ENCODE measurements around the gene NFE2.
A peak's percentile ranks its signal among the peaks of the same experiment; 100 is the strongest.

Gene NFE2

DNA sequence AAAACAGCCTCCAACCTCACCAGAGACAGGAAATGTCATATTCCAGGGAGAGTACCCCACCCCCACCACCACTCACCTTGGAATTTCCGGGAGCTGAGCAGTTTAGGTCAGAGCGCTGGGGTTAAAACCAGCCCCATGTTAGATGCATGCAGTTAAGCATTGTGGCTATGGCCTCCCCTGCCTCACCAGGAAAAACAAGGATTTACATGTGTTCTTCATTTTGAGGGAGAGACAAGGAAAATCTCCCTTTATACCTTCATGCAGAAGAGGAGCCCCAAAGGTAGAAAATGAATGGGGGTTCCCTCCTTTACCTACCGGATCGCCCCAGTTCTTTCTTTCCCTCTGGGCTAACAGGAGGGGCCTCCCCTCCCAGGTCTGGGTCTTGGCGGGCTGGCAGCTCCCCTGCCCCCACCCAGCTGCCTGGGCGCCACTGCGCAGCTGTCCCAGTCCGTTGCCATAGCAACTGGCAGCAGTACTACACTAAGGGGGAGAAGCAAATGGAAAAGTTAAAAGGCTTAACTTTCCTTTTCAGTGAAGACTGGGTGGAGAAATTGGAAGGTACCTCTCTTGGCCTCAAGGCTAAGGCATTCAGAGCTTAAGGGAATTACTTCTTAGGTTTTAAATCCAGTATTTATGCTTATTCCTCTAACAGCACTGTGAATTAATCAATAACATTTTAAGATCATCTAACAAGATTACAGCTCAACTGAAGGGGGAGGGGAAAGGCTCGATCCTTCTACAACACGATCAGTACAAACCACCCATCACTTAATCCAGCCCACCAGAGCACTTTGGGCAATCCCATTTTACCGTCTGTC is 41.4 kb downstream of the NFE2 start (continued):
- TF ChIP-seq, protein P1, sequence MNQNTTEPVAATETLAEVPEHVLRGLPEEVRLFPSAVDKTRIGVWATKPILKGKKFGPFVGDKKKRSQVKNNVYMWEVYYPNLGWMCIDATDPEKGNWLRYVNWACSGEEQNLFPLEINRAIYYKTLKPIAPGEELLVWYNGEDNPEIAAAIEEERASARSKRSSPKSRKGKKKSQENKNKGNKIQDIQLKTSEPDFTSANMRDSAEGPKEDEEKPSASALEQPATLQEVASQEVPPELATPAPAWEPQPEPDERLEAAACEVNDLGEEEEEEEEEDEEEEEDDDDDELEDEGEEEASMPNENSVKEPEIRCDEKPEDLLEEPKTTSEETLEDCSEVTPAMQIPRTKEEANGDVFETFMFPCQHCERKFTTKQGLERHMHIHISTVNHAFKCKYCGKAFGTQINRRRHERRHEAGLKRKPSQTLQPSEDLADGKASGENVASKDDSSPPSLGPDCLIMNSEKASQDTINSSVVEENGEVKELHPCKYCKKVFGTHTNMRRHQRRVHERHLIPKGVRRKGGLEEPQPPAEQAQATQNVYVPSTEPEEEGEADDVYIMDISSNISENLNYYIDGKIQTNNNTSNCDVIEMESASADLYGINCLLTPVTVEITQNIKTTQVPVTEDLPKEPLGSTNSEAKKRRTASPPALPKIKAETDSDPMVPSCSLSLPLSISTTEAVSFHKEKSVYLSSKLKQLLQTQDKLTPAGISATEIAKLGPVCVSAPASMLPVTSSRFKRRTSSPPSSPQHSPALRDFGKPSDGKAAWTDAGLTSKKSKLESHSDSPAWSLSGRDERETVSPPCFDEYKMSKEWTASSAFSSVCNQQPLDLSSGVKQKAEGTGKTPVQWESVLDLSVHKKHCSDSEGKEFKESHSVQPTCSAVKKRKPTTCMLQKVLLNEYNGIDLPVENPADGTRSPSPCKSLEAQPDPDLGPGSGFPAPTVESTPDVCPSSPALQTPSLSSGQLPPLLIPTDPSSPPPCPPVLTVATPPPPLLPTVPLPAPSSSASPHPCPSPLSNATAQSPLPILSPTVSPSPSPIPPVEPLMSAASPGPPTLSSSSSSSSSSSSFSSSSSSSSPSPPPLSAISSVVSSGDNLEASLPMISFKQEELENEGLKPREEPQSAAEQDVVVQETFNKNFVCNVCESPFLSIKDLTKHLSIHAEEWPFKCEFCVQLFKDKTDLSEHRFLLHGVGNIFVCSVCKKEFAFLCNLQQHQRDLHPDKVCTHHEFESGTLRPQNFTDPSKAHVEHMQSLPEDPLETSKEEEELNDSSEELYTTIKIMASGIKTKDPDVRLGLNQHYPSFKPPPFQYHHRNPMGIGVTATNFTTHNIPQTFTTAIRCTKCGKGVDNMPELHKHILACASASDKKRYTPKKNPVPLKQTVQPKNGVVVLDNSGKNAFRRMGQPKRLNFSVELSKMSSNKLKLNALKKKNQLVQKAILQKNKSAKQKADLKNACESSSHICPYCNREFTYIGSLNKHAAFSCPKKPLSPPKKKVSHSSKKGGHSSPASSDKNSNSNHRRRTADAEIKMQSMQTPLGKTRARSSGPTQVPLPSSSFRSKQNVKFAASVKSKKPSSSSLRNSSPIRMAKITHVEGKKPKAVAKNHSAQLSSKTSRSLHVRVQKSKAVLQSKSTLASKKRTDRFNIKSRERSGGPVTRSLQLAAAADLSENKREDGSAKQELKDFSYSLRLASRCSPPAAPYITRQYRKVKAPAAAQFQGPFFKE (tag by site-specific recombination; IDR thresholded peaks at IDR 0.05; ENCODE audit: borderline replicate concordance): no peak
- no peak for TF ChIP-seq ZBTB8A (tag by site-specific recombination; IDR thresholded peaks at IDR 0.05)
- TF ChIP-seq, protein P2, sequence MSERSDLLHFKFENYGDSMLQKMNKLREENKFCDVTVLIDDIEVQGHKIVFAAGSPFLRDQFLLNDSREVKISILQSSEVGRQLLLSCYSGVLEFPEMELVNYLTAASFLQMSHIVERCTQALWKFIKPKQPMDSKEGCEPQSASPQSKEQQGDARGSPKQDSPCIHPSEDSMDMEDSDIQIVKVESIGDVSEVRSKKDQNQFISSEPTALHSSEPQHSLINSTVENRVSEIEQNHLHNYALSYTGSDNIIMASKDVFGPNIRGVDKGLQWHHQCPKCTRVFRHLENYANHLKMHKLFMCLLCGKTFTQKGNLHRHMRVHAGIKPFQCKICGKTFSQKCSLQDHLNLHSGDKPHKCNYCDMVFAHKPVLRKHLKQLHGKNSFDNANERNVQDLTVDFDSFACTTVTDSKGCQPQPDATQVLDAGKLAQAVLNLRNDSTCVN (tag by site-specific recombination; optimal IDR thresholded peaks at IDR 0.05): no peak
- TF ChIP-seq ZNF596 (tag by site-specific recombination; IDR thresholded peaks at IDR 0.05): no peak
- TF ChIP-seq, protein P3, sequence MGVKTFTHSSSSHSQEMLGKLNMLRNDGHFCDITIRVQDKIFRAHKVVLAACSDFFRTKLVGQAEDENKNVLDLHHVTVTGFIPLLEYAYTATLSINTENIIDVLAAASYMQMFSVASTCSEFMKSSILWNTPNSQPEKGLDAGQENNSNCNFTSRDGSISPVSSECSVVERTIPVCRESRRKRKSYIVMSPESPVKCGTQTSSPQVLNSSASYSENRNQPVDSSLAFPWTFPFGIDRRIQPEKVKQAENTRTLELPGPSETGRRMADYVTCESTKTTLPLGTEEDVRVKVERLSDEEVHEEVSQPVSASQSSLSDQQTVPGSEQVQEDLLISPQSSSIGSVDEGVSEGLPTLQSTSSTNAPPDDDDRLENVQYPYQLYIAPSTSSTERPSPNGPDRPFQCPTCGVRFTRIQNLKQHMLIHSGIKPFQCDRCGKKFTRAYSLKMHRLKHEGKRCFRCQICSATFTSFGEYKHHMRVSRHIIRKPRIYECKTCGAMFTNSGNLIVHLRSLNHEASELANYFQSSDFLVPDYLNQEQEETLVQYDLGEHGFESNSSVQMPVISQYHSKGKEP (tag by site-specific recombination; IDR thresholded peaks at IDR 0.05): no peak
- TF ChIP-seq, protein P4, sequence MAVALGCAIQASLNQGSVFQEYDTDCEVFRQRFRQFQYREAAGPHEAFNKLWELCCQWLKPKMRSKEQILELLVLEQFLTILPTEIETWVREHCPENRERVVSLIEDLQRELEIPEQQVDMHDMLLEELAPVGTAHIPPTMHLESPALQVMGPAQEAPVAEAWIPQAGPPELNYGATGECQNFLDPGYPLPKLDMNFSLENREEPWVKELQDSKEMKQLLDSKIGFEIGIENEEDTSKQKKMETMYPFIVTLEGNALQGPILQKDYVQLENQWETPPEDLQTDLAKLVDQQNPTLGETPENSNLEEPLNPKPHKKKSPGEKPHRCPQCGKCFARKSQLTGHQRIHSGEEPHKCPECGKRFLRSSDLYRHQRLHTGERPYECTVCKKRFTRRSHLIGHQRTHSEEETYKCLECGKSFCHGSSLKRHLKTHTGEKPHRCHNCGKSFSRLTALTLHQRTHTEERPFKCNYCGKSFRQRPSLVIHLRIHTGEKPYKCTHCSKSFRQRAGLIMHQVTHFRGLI (tag by site-specific recombination; IDR thresholded peaks at IDR 0.05): 0 out of 2 replicates have a peak, but pooled peaks have one; percentile 8
- no peak for TF ChIP-seq ZNF274 (IDR thresholded peaks at IDR 0.05; ENCODE audit: low read length)
- no peak for TF ChIP-seq ZNF274 (tag by site-specific recombination; IDR thresholded peaks at IDR 0.05; ENCODE audit: borderline replicate concordance)
- no peak for TF ChIP-seq ZNF610 (tag by site-specific recombination; IDR thresholded peaks at IDR 0.05; ENCODE audit: borderline replicate concordance)
- no peak for TF ChIP-seq ZNF146 (tag by site-specific recombination; IDR thresholded peaks at IDR 0.05)
- TF ChIP-seq ZNF561 (tag by site-specific recombination; IDR thresholded peaks at IDR 0.05; ENCODE audit: borderline replicate concordance): peak; percentile 70; the same call in 1 of the 2 replicates
- TF ChIP-seq ZNF529 (tag by site-specific recombination; IDR thresholded peaks at IDR 0.05; ENCODE audit: insufficient replicate concordance): no peak
- no peak for TF ChIP-seq KLF8 (tag by site-specific recombination; IDR thresholded peaks at IDR 0.05)
- no peak for TF ChIP-seq ZNF629 (tag by site-specific recombination; IDR thresholded peaks at IDR 0.05)
- no peak for TF ChIP-seq SP3 (tag by site-specific recombination; IDR thresholded peaks at IDR 0.05)
- 0 out of 2 replicates have a peak, but pooled peaks have one; percentile 12 for TF ChIP-seq ZBTB20 (tag by site-specific recombination; IDR thresholded peaks at IDR 0.05)
- TF ChIP-seq FEZF1 (tag by site-specific recombination; IDR thresholded peaks at IDR 0.05): no peak
- TF ChIP-seq ZBTB7A (tag by site-specific recombination; IDR thresholded peaks at IDR 0.05; ENCODE audit: low read depth): no peak
- TF ChIP-seq ZNF350 (tag by site-specific recombination; IDR thresholded peaks at IDR 0.05): no peak
- TF ChIP-seq ZNF366 (tag by site-specific recombination; conservative IDR thresholded peaks at IDR 0.05): peak; percentile 61
- TF ChIP-seq SETDB1 (IDR thresholded peaks at IDR 0.05; ENCODE audit: insufficient read length, low read length): no peak
- TF ChIP-seq, protein P5, sequence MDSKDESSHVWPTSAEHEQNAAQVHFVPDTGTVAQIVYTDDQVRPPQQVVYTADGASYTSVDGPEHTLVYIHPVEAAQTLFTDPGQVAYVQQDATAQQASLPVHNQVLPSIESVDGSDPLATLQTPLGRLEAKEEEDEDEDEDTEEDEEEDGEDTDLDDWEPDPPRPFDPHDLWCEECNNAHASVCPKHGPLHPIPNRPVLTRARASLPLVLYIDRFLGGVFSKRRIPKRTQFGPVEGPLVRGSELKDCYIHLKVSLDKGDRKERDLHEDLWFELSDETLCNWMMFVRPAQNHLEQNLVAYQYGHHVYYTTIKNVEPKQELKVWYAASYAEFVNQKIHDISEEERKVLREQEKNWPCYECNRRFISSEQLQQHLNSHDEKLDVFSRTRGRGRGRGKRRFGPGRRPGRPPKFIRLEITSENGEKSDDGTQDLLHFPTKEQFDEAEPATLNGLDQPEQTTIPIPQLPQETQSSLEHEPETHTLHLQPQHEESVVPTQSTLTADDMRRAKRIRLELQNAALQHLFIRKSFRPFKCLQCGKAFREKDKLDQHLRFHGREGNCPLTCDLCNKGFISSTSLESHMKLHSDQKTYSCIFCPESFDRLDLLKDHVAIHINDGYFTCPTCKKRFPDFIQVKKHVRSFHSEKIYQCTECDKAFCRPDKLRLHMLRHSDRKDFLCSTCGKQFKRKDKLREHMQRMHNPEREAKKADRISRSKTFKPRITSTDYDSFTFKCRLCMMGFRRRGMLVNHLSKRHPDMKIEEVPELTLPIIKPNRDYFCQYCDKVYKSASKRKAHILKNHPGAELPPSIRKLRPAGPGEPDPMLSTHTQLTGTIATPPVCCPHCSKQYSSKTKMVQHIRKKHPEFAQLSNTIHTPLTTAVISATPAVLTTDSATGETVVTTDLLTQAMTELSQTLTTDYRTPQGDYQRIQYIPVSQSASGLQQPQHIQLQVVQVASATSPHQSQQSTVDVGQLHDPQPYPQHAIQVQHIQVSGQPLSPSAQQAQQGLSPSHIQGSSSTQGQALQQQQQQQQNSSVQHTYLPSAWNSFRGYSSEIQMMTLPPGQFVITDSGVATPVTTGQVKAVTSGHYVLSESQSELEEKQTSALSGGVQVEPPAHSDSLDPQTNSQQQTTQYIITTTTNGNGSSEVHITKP (tag by site-specific recombination; IDR thresholded peaks at IDR 0.05): peak; percentile 98
- peak; percentile 61; the same call in 1 of the 2 replicates for TF ChIP-seq GLIS1 (tag by site-specific recombination; IDR thresholded peaks at IDR 0.05)

Measured in HEK293 (cell line).